NCI-H1105 (cell line): ENCODE data around the gene FLACC1.
"Not testable (repeated sequence)": the region's sequence is repeated elsewhere in the genome, so short reads cannot be mapped to it uniquely, and the experiment has no call there.

ENCODE experiments used
- DNase-seq: peaks from one replicate; lab custom pipeline; 2025; lab: John Stamatoyannopoulos, UW

Gene FLACC1

GRCh38 chr2:201254081-201254730 lies 102.9 kb downstream of the FLACC1 start:
- no peak for DNase-seq

DNA sequence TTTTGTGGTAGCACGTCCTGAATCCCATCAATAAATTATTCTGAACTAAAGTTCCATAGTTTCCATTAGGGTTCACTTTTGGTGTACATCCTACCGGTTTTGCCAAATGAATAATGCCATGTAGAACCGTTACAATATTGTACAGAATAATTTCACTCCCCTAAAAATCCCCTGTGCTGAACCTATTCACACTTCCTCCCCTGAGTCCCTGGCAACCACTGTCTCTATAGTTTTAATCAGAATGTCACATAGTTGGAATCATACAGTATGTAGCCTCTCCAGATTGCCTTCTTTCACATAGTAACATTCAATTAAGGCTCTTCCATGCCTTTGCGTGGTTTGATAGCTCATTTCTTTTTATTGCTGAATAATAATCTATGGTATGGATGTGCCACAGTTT lies 106.4 kb downstream of the FLACC1 start:
- no peak for DNase-seq

GRCh38 chr2:201249889-201250288 lies 107.3 kb downstream of the FLACC1 start:
- DNase-seq = no peak

- DNase-seq = no peak
These were observed 108.8 kb downstream of the FLACC1 start for GRCh38 chr2:201248288-201248844.

DNA sequence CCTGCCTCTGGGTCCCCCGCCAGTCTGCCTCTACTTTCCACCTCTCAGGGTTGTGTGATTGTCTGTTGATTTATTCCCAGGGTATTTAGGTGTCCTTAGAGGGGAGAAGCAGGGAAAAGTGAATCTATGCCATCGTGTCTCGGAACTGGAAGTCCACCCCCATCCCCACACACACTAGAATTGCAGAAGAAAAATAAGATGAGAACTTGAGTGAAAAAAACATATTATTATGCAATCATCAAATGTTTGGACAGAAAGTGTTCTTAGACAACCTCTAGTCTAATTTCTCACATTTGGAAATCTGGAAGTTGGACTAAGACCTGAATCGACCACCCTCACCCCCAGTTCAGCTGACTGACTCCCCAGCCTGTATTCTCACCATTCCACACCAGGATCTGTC lies 110.9 kb downstream of the FLACC1 start:
- no peak for DNase-seq

- no peak for DNase-seq
These were observed 112.3 kb downstream of the FLACC1 start for GRCh38 chr2:201244829-201245228.

DNA sequence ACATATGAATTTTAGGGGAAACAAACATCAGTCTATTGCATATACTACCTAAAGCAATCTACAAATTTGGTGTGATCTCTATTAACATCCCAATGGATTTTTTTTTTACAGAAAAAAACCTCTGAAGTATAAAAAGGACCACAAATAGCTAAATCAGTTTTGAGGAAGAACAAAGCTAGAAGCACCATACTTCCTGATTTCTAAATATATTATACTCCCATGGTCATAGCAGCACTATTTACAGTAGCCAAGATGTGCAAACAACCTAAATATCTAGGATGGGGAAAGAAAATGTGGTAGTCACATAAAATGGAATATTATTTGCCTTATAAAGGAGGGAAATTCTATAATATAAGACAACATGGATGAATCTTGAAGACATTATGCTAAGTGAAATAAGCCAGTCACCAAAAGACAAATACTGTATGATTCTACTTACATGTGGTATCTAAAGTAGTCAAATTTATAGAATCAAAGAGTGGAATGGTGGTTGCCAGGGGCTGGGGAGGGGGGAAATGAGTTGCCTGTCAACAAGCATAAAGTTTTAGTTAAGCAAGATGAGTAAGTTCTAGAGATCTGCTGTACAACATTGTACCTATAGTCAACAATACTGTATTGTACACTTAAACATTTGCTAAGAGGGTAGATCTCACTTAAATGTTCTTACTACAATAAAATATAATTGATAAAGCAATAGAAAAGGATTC lies 114.4 kb downstream of the FLACC1 start:
- DNase-seq = no peak

GRCh38 chr2:201239167-201239935 lies 117.8 kb downstream of the FLACC1 start:
- not testable (repeated sequence) for DNase-seq
